K562 (cell line): Measurements from ENCODE around the gene RPP21. TPM values are rescaled to one million over a fixed set of nuclear protein-coding genes. Genes with fewer than 3 reads are reported as not detected.

ENCODE experiments used
- ATAC-seq: fragments of 200-7000 bp; cut with Tn5 transposase; 3 replicates; pipeline ENCODE4 v1.9.1; 2020; ENCODE audit warnings: moderate library complexity
- BruUV-seq: library from RNA; stranded (reverse); fragments of 400-500 nt; replicated peaks from 2 replicates; lab custom pipeline; 2021; lab: Mats Ljungman, UMichigan
- CTCF ChIA-PET: fragments of 300-600 bp; formaldehyde crosslinking; extraction: SDS; loops from one replicate; lab custom pipeline; 2021; ENCODE audit warnings: low intra/inter-chr PET ratio; lab: Yijun Ruan, JAX
- POLR2A ChIA-PET: fragments of 300-600, 350-650 bp; sonication (Branson Sonifier 250); formaldehyde crosslinking; extraction: SDS; loops from one replicate; lab custom pipeline; 2021; ENCODE audit warnings: antibody characterized with exemption, inconsistent platforms; lab: Yijun Ruan, JAX
- DNase-seq, 4 experiments: peaks; one replicate each; pipeline versions ENCODE4 v3.0.0 to v3.0.0-alpha.2; 2011 to 2018; ENCODE audit warnings: low spot score in 3 of 4, mixed read lengths in 3 of 4; ENCODE audit errors: extremely low read depth in 1 of 4
- FAIRE-seq: peaks from 2 replicates; lab custom pipeline; 2011; peaks lifted over from hg19 to GRCh38; lab: Jason Lieb, UNC
- H2AFZ ChIP-seq: 2 replicates; pipeline ENCODE4 v1.6.0; 2011; ENCODE audit warnings: low read depth, low read length, control low read depth, inconsistent platforms
- H3K27ac ChIP-seq: fragments of 200-600 bp; 3 replicates; pipeline ENCODE4 v1.8.0; 2011; ENCODE audit warnings: low read depth, mild to moderate bottlenecking, control low read depth, inconsistent platforms, low read length, moderate library complexity, mixed read lengths; ENCODE audit errors: extremely low read depth
- H3K27me3 ChIP-seq, 2 experiments: fragments of 300-600 bp in 1 of 2; 2 replicates in 1 of 2; 3 replicates in 1 of 2; pipeline versions ENCODE4 v1.6.0 to v1.8.0; 2011; ENCODE audit warnings: inconsistent platforms in 2 of 2, low read length in 2 of 2, mild to moderate bottlenecking in 1 of 2, mixed read lengths in 1 of 2, moderate library complexity in 1 of 2; ENCODE audit not compliant: control insufficient read depth in 2 of 2, insufficient read depth in 2 of 2
- H3K36me3 ChIP-seq: fragments of 300-600 bp; 3 replicates; pipeline ENCODE4 v1.8.0; 2011; ENCODE audit warnings: mild to moderate bottlenecking, low read length, inconsistent platforms; ENCODE audit not compliant: control insufficient read depth, insufficient read depth
- H3K4me1 ChIP-seq, 2 experiments: fragments of 200-600 bp in 1 of 2; replicated peaks in 1 of 2; 2 replicates in 1 of 2; 3 replicates in 1 of 2; pipeline versions ENCODE4 v1.5.1 to v1.8.0; 2011; ENCODE audit warnings: inconsistent platforms in 2 of 2, low read length in 2 of 2, mild to moderate bottlenecking in 1 of 2, mixed read lengths in 1 of 2, moderate library complexity in 1 of 2; ENCODE audit not compliant: control insufficient read depth in 2 of 2, insufficient read depth in 2 of 2
- H3K4me2 ChIP-seq: 2 replicates; pipeline ENCODE4 v1.6.1; 2011; ENCODE audit warnings: low read length, control low read depth, inconsistent platforms, mixed read lengths; ENCODE audit not compliant: insufficient read depth
- H3K4me3 ChIP-seq: fragments of 200-600 bp; sonication (generic), shearing (Covaris generic); 2 replicates; pipeline ENCODE4 v1.5.1; 2016; ENCODE audit warnings: control low read depth, inconsistent platforms
- H3K79me2 ChIP-seq: fragments of 200-600 bp; 3 replicates; pipeline ENCODE4 v1.8.0; 2011; ENCODE audit warnings: low read length, inconsistent platforms; ENCODE audit not compliant: control insufficient read depth, insufficient read depth
- H3K9ac ChIP-seq, 2 experiments: 2 replicates each; pipeline versions ENCODE4 v1.6.0 to v1.6.1; 2011; ENCODE audit warnings: low read depth in 2 of 2, low read length in 2 of 2, control low read depth in 1 of 2, inconsistent platforms in 1 of 2, mild to moderate bottlenecking in 1 of 2, mixed read lengths in 1 of 2; ENCODE audit not compliant: insufficient read depth in 1 of 2
- H3K9me1 ChIP-seq: one replicate; pipeline ENCODE4 v1.6.0; 2011; ENCODE audit warnings: inconsistent platforms, mild to moderate bottlenecking, low read length, moderate library complexity; ENCODE audit not compliant: control insufficient read depth, insufficient read depth
- H3K9me3 ChIP-seq: replicated peaks from 2 replicates; pipeline ENCODE4 v1.5.1; 2011; ENCODE audit warnings: low read depth, low read length, inconsistent platforms; ENCODE audit not compliant: control insufficient read depth, insufficient read depth
- H4K20me1 ChIP-seq: replicated peaks from 2 replicates; pipeline ENCODE4 v1.6.1; 2011; ENCODE audit warnings: low read length, inconsistent platforms, mixed read lengths; ENCODE audit not compliant: control insufficient read depth, insufficient read depth
- EP300 ChIP-seq: IDR thresholded peaks from 2 replicates; pipeline ENCODE4 v1.6.1; 2012; ENCODE audit warnings: low read length, improper control_type of control experiment
- FOXP1 ChIP-seq: sonication (generic); formaldehyde crosslinking; IDR thresholded peaks from 2 replicates; pipeline ENCODE4 v1.8.0; 2022; ENCODE audit warnings: mild to moderate bottlenecking, missing genetic modification reagents
- HDAC3 ChIP-seq: fragments of 450-650 bp; IDR thresholded peaks from 2 replicates; pipeline ENCODE4 v1.6.1; 2018; ENCODE audit warnings: borderline replicate concordance, mild to moderate bottlenecking, moderate library complexity; ENCODE audit not compliant: partially characterized antibody
- IRF2 ChIP-seq: sonication (generic); formaldehyde crosslinking; IDR thresholded peaks from 2 replicates; pipeline ENCODE4 v1.8.1; 2022; ENCODE audit warnings: mild to moderate bottlenecking, missing genetic modification reagents
- MTF1 ChIP-seq: fragments of 250-450 bp; sonication (Bioruptor Pico); IDR thresholded peaks from 2 replicates; pipeline ENCODE4 v1.9.0; 2021; ENCODE audit warnings: moderate library complexity, mild to moderate bottlenecking, inconsistent platforms, borderline replicate concordance
- NCOA4 ChIP-seq: fragments of 450-650 bp; IDR thresholded peaks from 2 replicates; pipeline ENCODE4 v1.6.1; 2018; ENCODE audit warnings: mild to moderate bottlenecking; ENCODE audit not compliant: partially characterized antibody
- NCOA6 ChIP-seq: fragments of 450-650 bp; IDR thresholded peaks from 2 replicates; pipeline ENCODE4 v1.6.1; 2017; ENCODE audit warnings: mild to moderate bottlenecking
- POLR3G ChIP-seq: IDR thresholded peaks from 2 replicates; pipeline ENCODE4 v1.6.1; 2011; ENCODE audit not compliant: insufficient read length, insufficient replicate concordance; ENCODE audit errors: extremely low read depth
- TOE1 ChIP-seq, 2 experiments: fragments of 450-650 bp in 1 of 2; sonication (generic) in 1 of 2; formaldehyde crosslinking in 1 of 2; IDR thresholded peaks; 2 replicates each; pipeline versions ENCODE4 v1.7.1 to v1.8.0; 2016 to 2022; ENCODE audit warnings: borderline replicate concordance in 2 of 2, mild to moderate bottlenecking in 2 of 2, antibody characterized with exemption in 1 of 2, inconsistent platforms in 1 of 2, low read depth in 1 of 2, missing genetic modification reagents in 1 of 2, moderate library complexity in 1 of 2
- TSC22D4 ChIP-seq: fragments of 450-650 bp; IDR thresholded peaks from 2 replicates; pipeline ENCODE4 v1.6.1; 2016; ENCODE audit warnings: missing genetic modification characterization, missing biosample characterization, control low read depth
- ZEB2 ChIP-seq: fragments of 450-650 bp; IDR thresholded peaks from 2 replicates; pipeline ENCODE4 v1.6.1; 2016
- ZNF668 ChIP-seq: fragments of 250-450 bp; sonication (Bioruptor Pico); IDR thresholded peaks from 2 replicates; pipeline ENCODE4 v1.8.0; 2022; ENCODE audit warnings: mild to moderate bottlenecking, inconsistent platforms
- whole genome bisulfite sequencing: fragments of 100-300 bp; shearing (Covaris generic); methylation state at CpG from one replicate; pipeline ENCODE4 v1.1.6; 2016; ENCODE audit warnings: low coverage, mixed read lengths; ENCODE audit not compliant: insufficient coverage; ENCODE audit errors: missing lambda C conversion rate; 5-methylcytosine and 5-hydroxymethylcytosine counted together
- in situ Hi-C: fragments of 300-500 bp; cut with MboI; formaldehyde crosslinking; loops from 4 replicates; pipeline ENCODE4 v1.15.0; 2018; ENCODE audit warnings: inconsistent platforms, mixed read lengths
- intact Hi-C: fragments of 100-400 bp; cut with micrococcal nuclease; formaldehyde crosslinking; loops from 2 replicates; pipeline ENCODE4 v1.14.2; 2022
- polyA plus RNA-seq, 8 experiments: library from polyadenylated mRNA; depleted of rRNA in 4 of 8; stranded (reverse) in 5 of 8; unstranded in 3 of 8; fragments of >200 nt; fragmentation: Nextera tagmentation in 2 of 8; fragmentation: Illumina TruSeq in 1 of 8; extraction: Ambion mirVana in 2 of 8; extraction: Trizol in 1 of 8; gene quantifications; 2 replicates each; pipeline versions ENCODE4 v1.2.1 to v1.2.3, GENCODE V29; 2011 to 2014; ENCODE audit warnings: inconsistent platforms in 1 of 8, missing spikeins in 1 of 8
- total RNA-seq, 7 experiments: library from RNA; depleted of rRNA in 6 of 7; stranded (reverse); fragments of >200 nt in 6 of 7; fragmentation: Illumina TruSeq in 2 of 7; extraction: Trizol in 2 of 7; gene quantifications; 2 replicates each; pipeline versions ENCODE4 v1.2.1 to v1.2.3, GENCODE V29; 2011 to 2021; ENCODE audit warnings: low replicate concordance in 1 of 7
- TF ChIP-seq, protein P1 (sequence below): fragments of 250-450 bp; sonication (Bioruptor Pico); IDR thresholded peaks from 2 replicates; pipeline ENCODE4 v1.4.0; 2020; ENCODE audit warnings: mild to moderate bottlenecking
- TF ChIP-seq, protein P2 (sequence below): fragments of 200-800 bp; sonication (Bioruptor generic); IDR thresholded peaks from 2 replicates; pipeline ENCODE4 v1.6.1; 2016; ENCODE audit warnings: missing genetic modification characterization, missing compliant biosample characterization

RPP21 gene
- total and polyA plus RNA-seq, 9 of the 15 experiments (the other 6 are each of a cell fraction or from before 2014, with no cell fraction given) = 62.1 to 362 (median 166) TPM

DNA sequence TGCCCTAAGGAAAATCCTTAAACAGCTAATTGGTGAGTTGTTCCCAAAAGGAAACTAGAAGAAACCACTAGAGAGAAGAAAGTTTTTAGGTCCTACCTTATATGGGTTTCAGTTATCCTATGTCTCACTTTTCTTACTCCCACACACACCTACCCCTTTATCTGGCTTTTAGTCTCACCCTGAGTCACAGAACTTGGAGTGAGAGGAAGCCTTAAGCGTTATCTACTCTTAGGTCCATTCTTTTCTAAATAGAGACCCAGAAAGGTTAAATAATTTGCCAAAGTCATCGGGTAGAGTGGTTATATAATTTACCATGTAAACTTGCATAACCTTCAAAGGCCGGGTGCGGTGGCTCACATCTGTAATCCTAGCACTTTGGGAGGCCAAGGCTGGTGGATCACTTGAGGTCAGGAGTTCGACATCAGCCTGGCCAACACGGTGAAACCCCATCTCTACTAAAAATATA is 4.3 kb upstream of the RPP21 start:
- H3K9me3 ChIP-seq = no peaks in the 10 kb centered on the region
- intact Hi-C loops (loop anchor here (10.0 kb wide), 1 partner anchor 276 kb away; the partner anchor contains the start of genes POLR1H and PPP1R11), in situ Hi-C loops (no loop called here)
- peak; percentile 75 for FAIRE-seq
- ChIA-PET CTCF (no interaction called here), POLR2A (interaction anchor here (1.6 to 3.2 kb wide), 4 partner anchors 9 to 16 kb away, joined by 4 to 15 read pairs (median 8); partner anchors contain the start of gene TRIM39)
- peak; percentile 43 for ATAC-seq
- WGBS = 2% methylated on average over 6 of the region's 6 CpGs
- H3K4me1 ChIP-seq = peaks cover 33 to 51% of the 10 kb centered on the region in 2 experiments
- no peaks in the 10 kb centered on the region for H3K27me3 ChIP-seq
- peak overlapping the region; percentile 79 for H3K27ac ChIP-seq
- no peaks in the 10 kb centered on the region for H3K9me1 ChIP-seq
- peak overlapping the region; percentile 46; the same call in 1 of the 2 replicates for H2AFZ ChIP-seq
- H4K20me1 ChIP-seq = no peaks in the 10 kb centered on the region
- H3K4me2 ChIP-seq = peak overlapping the region; percentile 56
- H3K79me2 ChIP-seq = peaks cover 6% of the 10 kb centered on the region
- peak; percentile 41 to 82 (median 60) for DNase-seq
- peak overlapping the region in 1 of 2 experiments; percentile 44; a peak in 1 of 4 replicates for H3K9ac ChIP-seq
- H3K36me3 ChIP-seq = peaks cover 70% of the 10 kb centered on the region
- H3K4me3 ChIP-seq = no peak overlapping the region
- BruUV-seq = no TSS peak
- TF ChIP-seq, protein P1, sequence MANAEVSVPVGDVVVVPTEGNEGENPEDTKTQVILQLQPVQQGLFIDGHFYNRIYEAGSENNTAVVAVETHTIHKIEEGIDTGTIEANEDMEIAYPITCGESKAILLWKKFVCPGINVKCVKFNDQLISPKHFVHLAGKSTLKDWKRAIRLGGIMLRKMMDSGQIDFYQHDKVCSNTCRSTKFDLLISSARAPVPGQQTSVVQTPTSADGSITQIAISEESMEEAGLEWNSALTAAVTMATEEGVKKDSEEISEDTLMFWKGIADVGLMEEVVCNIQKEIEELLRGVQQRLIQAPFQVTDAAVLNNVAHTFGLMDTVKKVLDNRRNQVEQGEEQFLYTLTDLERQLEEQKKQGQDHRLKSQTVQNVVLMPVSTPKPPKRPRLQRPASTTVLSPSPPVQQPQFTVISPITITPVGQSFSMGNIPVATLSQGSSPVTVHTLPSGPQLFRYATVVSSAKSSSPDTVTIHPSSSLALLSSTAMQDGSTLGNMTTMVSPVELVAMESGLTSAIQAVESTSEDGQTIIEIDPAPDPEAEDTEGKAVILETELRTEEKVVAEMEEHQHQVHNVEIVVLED (CRISPR knock-in tag) = no peak
- TF ChIP-seq POLR3G (no peak), HDAC3 (peak; percentile 68), EP300 (peak; percentile 89), TOE1 (IDR thresholded peaks at IDR 0.05; ENCODE audit: borderline replicate concordance) (no peak), TOE1 (CRISPR knock-in tag; IDR thresholded peaks at IDR 0.05; ENCODE audit: borderline replicate concordance, low read depth) (no peak), TSC22D4 (no peak), NCOA6 (no peak), IRF2 (CRISPR knock-in tag) (no peak), ZEB2 (peak; percentile 88), MTF1 (no peak), NCOA4 (no peak), FOXP1 (CRISPR knock-in tag) (no peak), ZNF668 (no peak)
- TF ChIP-seq, protein P2, sequence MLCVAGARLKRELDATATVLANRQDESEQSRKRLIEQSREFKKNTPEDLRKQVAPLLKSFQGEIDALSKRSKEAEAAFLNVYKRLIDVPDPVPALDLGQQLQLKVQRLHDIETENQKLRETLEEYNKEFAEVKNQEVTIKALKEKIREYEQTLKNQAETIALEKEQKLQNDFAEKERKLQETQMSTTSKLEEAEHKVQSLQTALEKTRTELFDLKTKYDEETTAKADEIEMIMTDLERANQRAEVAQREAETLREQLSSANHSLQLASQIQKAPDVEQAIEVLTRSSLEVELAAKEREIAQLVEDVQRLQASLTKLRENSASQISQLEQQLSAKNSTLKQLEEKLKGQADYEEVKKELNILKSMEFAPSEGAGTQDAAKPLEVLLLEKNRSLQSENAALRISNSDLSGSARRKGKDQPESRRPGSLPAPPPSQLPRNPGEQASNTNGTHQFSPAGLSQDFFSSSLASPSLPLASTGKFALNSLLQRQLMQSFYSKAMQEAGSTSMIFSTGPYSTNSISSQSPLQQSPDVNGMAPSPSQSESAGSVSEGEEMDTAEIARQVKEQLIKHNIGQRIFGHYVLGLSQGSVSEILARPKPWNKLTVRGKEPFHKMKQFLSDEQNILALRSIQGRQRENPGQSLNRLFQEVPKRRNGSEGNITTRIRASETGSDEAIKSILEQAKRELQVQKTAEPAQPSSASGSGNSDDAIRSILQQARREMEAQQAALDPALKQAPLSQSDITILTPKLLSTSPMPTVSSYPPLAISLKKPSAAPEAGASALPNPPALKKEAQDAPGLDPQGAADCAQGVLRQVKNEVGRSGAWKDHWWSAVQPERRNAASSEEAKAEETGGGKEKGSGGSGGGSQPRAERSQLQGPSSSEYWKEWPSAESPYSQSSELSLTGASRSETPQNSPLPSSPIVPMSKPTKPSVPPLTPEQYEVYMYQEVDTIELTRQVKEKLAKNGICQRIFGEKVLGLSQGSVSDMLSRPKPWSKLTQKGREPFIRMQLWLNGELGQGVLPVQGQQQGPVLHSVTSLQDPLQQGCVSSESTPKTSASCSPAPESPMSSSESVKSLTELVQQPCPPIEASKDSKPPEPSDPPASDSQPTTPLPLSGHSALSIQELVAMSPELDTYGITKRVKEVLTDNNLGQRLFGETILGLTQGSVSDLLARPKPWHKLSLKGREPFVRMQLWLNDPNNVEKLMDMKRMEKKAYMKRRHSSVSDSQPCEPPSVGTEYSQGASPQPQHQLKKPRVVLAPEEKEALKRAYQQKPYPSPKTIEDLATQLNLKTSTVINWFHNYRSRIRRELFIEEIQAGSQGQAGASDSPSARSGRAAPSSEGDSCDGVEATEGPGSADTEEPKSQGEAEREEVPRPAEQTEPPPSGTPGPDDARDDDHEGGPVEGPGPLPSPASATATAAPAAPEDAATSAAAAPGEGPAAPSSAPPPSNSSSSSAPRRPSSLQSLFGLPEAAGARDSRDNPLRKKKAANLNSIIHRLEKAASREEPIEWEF (CRISPR knock-in tag) = no peak
